Panc1 (cell line): Measurements from ENCODE around the gene AMHR2. TPM values are rescaled to one million over a fixed set of nuclear protein-coding genes. Genes with fewer than 3 reads are reported as not detected.
"Not testable (repeated sequence)": the region's sequence is repeated elsewhere in the genome, so short reads cannot be mapped to it uniquely, and the experiment has no call there.

Source experiments
- ATAC-seq: fragments of 200-7000 bp; cut with Tn5 transposase; 2 replicates; pipeline ENCODE4 v1.9.1; 2020; ENCODE audit warnings: mild to moderate bottlenecking, moderate library complexity
- BruUV-seq: library from RNA; stranded (reverse); fragments of 400-500 nt; replicated peaks from 2 replicates; lab custom pipeline; 2021; lab: Mats Ljungman, UMichigan
- CTCF ChIA-PET: fragments of 300-600 bp; sonication (Branson Sonifier 250); formaldehyde crosslinking; loops from one replicate; lab custom pipeline; 2022; ENCODE audit warnings: antibody characterized with exemption; lab: Charles Lee
- POLR2A ChIA-PET: fragments of 300-600 bp; sonication (Branson Sonifier 250); formaldehyde crosslinking; loops from one replicate; lab custom pipeline; 2022; ENCODE audit warnings: antibody characterized with exemption; lab: Charles Lee
- DNase-seq: peaks from one replicate; pipeline ENCODE4 v3.0.0-alpha.2; 2010; ENCODE audit warnings: low read depth, low spot score
- H3K27ac ChIP-seq: 2 replicates; pipeline ENCODE4 v1.5.1; 2011; ENCODE audit warnings: mild to moderate bottlenecking, low read length, inconsistent platforms
- H3K27me3 ChIP-seq: fragments of 200-500 bp; sonication (Bioruptor generic); 2 replicates; pipeline ENCODE4 v1.6.0; 2014; ENCODE audit warnings: low read length, inconsistent platforms; ENCODE audit not compliant: control insufficient read depth, insufficient read depth
- H3K36me3 ChIP-seq: fragments of 200-500 bp; sonication (Bioruptor generic); 2 replicates; pipeline ENCODE4 v1.5.1; 2014; ENCODE audit warnings: inconsistent platforms, mild to moderate bottlenecking, low read length, moderate library complexity; ENCODE audit not compliant: control insufficient read depth, insufficient read depth
- H3K4me1 ChIP-seq: 2 replicates; pipeline ENCODE4 v1.5.1; 2011; ENCODE audit warnings: inconsistent platforms, mild to moderate bottlenecking, low read length, moderate library complexity; ENCODE audit not compliant: control insufficient read depth, insufficient read depth
- H3K4me3 ChIP-seq, 2 experiments: 2 replicates each; pipeline ENCODE4 v1.5.1; 2011 to 2012; ENCODE audit warnings: low read depth in 2 of 2, low read length in 2 of 2, mild to moderate bottlenecking in 2 of 2, inconsistent platforms in 1 of 2, moderate library complexity in 1 of 2
- H3K9me3 ChIP-seq: fragments of 200-500 bp; sonication (Bioruptor generic); 2 replicates; pipeline ENCODE4 v1.5.1; 2014; ENCODE audit warnings: low read depth, mild to moderate bottlenecking, inconsistent platforms, low read length, moderate library complexity; ENCODE audit not compliant: control insufficient read depth, insufficient read depth
- CTCF ChIP-seq: fragments of 450-650 bp; IDR thresholded peaks from 2 replicates; pipeline ENCODE4 v1.5.1; 2017; ENCODE audit warnings: mild to moderate bottlenecking
- POLR2AphosphoS5 ChIP-seq: IDR thresholded peaks from 2 replicates; pipeline ENCODE4 v1.6.1; 2012; ENCODE audit warnings: mild to moderate bottlenecking, low read depth, low read length, moderate library complexity
- REST ChIP-seq, 2 experiments: IDR thresholded peaks; 2 replicates each; pipeline ENCODE4 v1.6.1; 2011 to 2012; ENCODE audit warnings: low read depth in 2 of 2, control low read depth in 1 of 2, low read length in 1 of 2, mild to moderate bottlenecking in 1 of 2, moderate library complexity in 1 of 2; ENCODE audit not compliant: insufficient read depth in 1 of 2
- SIN3A ChIP-seq: IDR thresholded peaks from 2 replicates; pipeline ENCODE4 v1.6.1; 2012; ENCODE audit warnings: low read depth, mild to moderate bottlenecking, low read length, moderate library complexity, borderline replicate concordance; ENCODE audit not compliant: insufficient read depth
- TCF7L2 ChIP-seq: IDR thresholded peaks from 2 replicates; pipeline ENCODE4 v1.6.1; 2011; ENCODE audit warnings: mild to moderate bottlenecking, low read depth, low read length, inconsistent platforms
- in situ Hi-C: cut with HindIII; loops from 2 replicates; pipeline ENCODE4 v1.10.0; 2016; ENCODE audit warnings: low sequenced_read_pairs, low pct_unique_long_range_greater_than_20kb
- intact Hi-C: fragments of 100-400 bp; cut with micrococcal nuclease; formaldehyde crosslinking; loops from one replicate; pipeline ENCODE4 v1.10.0; 2022; ENCODE audit not compliant: unreplicated experiment
- total RNA-seq: library from RNA; stranded (reverse); gene quantifications from one replicate; pipeline ENCODE4 v1.2.1, GENCODE V29; 2021; ENCODE audit not compliant: unreplicated experiment

AMHR2 gene
- total RNA-seq, 1 experiment from 2014 or later: 0.13 TPM

- DNase-seq (no peak), ATAC-seq (no peak)
- no peaks in the 10 kb centered on the region for H3K36me3 ChIP-seq
- intact Hi-C loops: no loop called here
- no peak overlapping the region for H3K4me3 ChIP-seq
- CTCF ChIA-PET: no interaction called here
- no peaks in the 10 kb centered on the region for H3K27me3 ChIP-seq
- TF ChIP-seq CTCF (no peak), POLR2AphosphoS5 (no peak), TCF7L2 (no peak), REST (IDR thresholded peaks at IDR 0.05; ENCODE audit: insufficient read depth in 1 of 2, low read depth in 2 of 2, low read length in 1 of 2) (no peak), SIN3A (no peak)
- no TSS peak for BruUV-seq
- POLR2A ChIA-PET: no interaction called here
- H3K4me1 ChIP-seq: peaks cover 16% of the 10 kb centered on the region
- H3K27ac ChIP-seq: no peak overlapping the region
- in situ Hi-C loops: no loop called here
- H3K9me3 ChIP-seq: no peaks in the 10 kb centered on the region
Measured at GRCh38 chr12:53391724-53392123, 31.9 kb upstream of the AMHR2 start.

GRCh38 chr12:53399896-53400295 lies 23.8 kb upstream of the AMHR2 start:
- TF ChIP-seq REST (IDR thresholded peaks at IDR 0.05; ENCODE audit: insufficient read depth in 1 of 2, low read depth in 2 of 2, low read length in 1 of 2) (no peak), TCF7L2 (no peak), CTCF (no peak), POLR2AphosphoS5 (no peak)
- ATAC-seq (no peak), DNase-seq (no peak)

GRCh38 chr12:53402351-53402750 lies 21.3 kb upstream of the AMHR2 start:
- H3K27ac ChIP-seq, H3K4me3 ChIP-seq, POLR2A ChIA-PET, intact Hi-C loops, H3K4me1 ChIP-seq, BruUV-seq, H3K9me3 ChIP-seq, H3K36me3 ChIP-seq, ATAC-seq, H3K27me3 ChIP-seq, in situ Hi-C loops, DNase-seq: not testable (repeated sequence)
- CTCF ChIA-PET: interaction anchor here (1.0 kb wide), 1 partner anchor 18 kb away, joined by 4 read pairs; no protein-coding TSS in a partner anchor

More at GRCh38 chr12:53399896-53400295, 23.8 kb upstream of the AMHR2 start:
- ChIA-PET POLR2A (no interaction called here), CTCF (no interaction called here)
- H3K27me3 ChIP-seq: no peaks in the 10 kb centered on the region
- in situ Hi-C loops (no loop called here), intact Hi-C loops (no loop called here)
- H3K27ac ChIP-seq: no peak overlapping the region
- no peaks in the 10 kb centered on the region for H3K36me3 ChIP-seq
- H3K9me3 ChIP-seq: no peaks in the 10 kb centered on the region
- H3K4me3 ChIP-seq: no peak overlapping the region
- no TSS peak for BruUV-seq
- no peaks in the 10 kb centered on the region for H3K4me1 ChIP-seq
